NB4 (cell line): ENCODE data around the gene UBA52.

Source experiments
- DNase-seq: peaks from one replicate; pipeline ENCODE4 v3.0.0; 2010; ENCODE audit warnings: low read depth
- H3K4me3 ChIP-seq: one replicate; pipeline ENCODE4 v1.5.1; 2011; ENCODE audit warnings: mild to moderate bottlenecking, low read depth, low read length, moderate library complexity
- MYC ChIP-seq: IDR thresholded peaks from 2 replicates; pipeline ENCODE4 v1.6.1; 2011; ENCODE audit warnings: low read depth, low read length
- POLR2A ChIP-seq: IDR thresholded peaks from 2 replicates; pipeline ENCODE4 v1.6.1; 2011; ENCODE audit warnings: mild to moderate bottlenecking; ENCODE audit not compliant: insufficient read length; ENCODE audit errors: extremely low read depth
- TF ChIP-seq, protein P1 (sequence below): IDR thresholded peaks from 2 replicates; pipeline ENCODE4 v1.6.1; 2011; ENCODE audit warnings: low read depth, low read length
- TF ChIP-seq, protein P2 (sequence below): IDR thresholded peaks from one replicate; pipeline ENCODE4 v1.5.1; 2012; ENCODE audit warnings: low read depth, low read length

UBA52 gene

DNA sequence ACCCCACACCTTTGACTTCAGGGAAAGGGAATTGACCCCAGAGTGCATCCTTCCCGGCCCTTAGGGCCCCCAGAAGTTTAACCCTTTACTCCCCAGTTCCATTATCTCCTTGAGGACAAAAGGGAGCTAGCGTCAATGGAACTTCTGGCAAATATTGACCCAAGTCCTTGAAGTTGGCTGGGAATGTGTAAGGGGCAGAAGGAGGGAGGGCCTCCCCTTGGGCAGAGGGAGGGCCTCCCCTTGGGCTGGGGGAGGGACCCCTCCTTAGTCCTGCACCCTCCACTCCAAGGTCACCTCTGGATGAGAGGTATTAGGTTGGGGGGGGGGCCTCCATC, 38.0 kb downstream of the UBA52 start:
- TF ChIP-seq, protein P1, sequence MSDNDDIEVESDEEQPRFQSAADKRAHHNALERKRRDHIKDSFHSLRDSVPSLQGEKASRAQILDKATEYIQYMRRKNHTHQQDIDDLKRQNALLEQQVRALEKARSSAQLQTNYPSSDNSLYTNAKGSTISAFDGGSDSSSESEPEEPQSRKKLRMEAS = no peak
- TF ChIP-seq, protein P2, sequence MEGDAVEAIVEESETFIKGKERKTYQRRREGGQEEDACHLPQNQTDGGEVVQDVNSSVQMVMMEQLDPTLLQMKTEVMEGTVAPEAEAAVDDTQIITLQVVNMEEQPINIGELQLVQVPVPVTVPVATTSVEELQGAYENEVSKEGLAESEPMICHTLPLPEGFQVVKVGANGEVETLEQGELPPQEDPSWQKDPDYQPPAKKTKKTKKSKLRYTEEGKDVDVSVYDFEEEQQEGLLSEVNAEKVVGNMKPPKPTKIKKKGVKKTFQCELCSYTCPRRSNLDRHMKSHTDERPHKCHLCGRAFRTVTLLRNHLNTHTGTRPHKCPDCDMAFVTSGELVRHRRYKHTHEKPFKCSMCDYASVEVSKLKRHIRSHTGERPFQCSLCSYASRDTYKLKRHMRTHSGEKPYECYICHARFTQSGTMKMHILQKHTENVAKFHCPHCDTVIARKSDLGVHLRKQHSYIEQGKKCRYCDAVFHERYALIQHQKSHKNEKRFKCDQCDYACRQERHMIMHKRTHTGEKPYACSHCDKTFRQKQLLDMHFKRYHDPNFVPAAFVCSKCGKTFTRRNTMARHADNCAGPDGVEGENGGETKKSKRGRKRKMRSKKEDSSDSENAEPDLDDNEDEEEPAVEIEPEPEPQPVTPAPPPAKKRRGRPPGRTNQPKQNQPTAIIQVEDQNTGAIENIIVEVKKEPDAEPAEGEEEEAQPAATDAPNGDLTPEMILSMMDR = no peak
- no peak for TF ChIP-seq POLR2A
- no peak for TF ChIP-seq MYC
- no peak overlapping the region for H3K4me3 ChIP-seq
- DNase-seq = no peak

DNA sequence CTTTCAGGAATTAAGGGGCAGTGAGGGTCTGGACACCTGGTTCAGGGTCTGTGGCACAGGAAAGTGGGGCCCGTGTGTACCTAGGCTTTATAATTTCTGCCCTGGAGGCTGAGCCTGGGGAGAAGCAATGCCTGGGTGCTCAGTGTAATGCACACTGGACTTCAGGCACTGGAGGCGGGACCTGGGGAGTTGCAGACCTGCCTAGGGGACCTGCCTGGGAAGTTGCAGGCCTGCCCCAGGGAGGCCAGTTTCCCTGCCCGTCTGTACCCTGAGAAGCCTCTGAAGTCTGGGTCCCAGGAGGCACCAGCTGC, 38.5 kb downstream of the UBA52 start:
- DNase-seq = no peak
- TF ChIP-seq, protein P1 = no peak
- TF ChIP-seq MYC (no peak), POLR2A (no peak)
- TF ChIP-seq, protein P2 = no peak
- no peak overlapping the region for H3K4me3 ChIP-seq

DNA sequence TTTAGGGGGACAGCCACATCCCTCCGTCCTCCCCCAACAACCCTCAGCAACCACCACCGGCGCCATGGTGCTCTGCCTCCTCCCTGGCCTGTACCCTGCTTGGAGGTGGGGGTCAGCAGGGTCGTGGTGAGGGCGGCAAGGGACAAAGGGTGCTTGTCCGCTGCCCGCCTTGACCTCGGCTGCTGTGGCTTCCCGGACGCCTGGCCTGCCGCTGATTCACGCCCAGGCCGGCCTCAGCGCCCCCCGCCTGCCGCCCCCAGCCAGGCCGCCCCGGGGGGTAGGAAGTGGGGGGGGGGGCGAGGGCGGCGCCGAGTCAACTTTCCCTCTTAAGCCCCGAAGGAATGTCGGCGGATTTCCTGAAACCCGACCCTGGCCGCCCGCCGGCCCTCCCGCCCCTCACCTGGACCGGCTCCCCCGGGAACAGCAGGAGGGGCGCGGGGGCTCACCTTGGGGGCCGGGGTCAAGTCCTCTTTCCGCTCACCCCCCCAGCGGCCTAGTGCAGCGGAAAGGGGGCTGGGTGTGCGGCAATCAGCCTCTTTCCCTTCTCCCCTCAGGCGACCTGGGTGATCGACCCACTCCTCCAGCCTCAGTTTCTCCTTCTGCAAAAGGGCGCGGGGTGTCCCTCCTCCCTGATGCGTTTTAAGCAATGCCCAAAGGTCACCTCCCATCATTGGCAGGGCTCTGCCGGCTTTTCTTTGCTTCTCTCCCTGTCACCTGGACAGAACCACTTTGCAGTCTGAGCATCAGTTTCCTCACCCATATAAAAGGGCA, 39.1 kb downstream of the UBA52 start:
- TF ChIP-seq, protein P1 = no peak
- no peak for TF ChIP-seq MYC
- TF ChIP-seq, protein P2 = no peak
- no peak for TF ChIP-seq POLR2A
- H3K4me3 ChIP-seq = no peak overlapping the region
- no peak for DNase-seq

DNA sequence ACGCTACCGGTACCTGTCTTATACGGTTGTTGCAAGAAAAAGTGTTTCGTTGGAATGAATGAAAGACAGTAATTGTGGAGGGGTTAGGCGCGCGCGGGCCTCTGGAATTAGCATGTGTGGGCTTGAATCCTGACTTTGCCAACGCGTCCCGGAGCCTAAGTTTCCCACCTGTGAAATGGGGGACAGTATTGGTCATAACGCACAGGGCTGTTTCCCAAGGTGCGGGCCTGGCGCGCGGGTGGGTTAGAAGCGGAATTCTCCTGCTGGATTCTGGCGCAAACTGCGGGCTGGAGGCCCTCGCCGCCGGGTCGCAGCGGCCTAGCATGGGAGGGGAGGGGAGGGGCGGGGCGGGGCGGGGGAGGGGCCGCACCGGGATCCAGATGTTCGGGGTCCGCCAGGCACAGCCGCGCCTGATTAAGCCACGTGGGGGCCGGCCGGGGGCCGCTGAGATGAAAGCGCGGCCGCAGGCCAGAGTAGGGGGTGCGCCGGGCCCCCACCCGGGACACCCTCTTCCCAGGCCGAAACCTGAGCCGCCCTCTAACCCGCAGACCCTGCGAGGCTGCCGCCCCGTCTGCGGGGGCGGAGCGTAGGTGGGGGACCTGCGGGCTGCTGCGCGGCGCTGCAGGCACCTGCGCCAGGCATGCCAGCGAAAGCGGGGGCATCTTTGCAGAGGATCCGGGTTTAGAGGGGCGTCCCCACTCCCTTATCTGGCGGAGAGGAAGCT, 39.8 kb downstream of the UBA52 start:
- TF ChIP-seq, protein P2 = no peak
- TF ChIP-seq MYC (no peak), POLR2A (no peak)
- TF ChIP-seq, protein P1 = no peak
- no peak for DNase-seq
- no peak overlapping the region for H3K4me3 ChIP-seq

DNA sequence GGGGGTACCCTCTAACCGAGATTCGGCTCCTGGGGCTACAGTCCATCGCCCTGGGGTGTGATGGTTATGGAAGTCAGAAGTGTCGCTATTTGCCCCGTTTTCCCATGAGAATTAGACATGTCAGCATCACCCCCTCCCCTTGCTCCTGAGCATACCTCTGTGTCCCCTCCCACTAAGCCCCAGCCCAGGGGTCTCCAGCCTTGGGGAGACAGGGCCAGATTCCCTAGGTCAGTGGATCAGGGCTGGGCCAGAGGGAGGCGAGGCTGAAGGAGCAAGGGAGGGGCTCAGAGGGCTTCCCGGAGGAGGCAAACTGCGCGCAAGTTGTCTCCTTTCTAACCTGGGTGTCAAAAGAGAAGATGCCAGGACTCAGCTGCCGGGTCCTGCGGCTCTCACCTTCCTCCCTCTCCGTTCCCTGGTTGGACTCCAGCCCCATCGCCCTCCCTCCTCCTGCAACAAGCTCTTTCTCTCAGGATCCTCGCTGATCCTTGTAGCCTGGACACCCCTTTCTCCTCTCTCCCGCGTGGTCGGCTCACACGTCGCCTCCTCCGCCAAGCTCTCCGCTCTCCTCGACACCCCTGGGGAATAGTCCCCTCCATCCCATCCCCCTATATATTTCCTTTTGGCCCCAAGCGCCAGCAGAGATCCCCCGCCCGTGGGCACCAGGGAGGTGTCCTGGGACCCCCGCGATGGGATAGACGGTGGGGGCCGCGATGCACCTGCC, 40.6 kb downstream of the UBA52 start:
- TF ChIP-seq POLR2A (no peak), MYC (no peak)
- TF ChIP-seq, protein P2 = no peak
- TF ChIP-seq, protein P1 = no peak
- DNase-seq = no peak
- no peak overlapping the region for H3K4me3 ChIP-seq
